ENCODE data around the gene FGF2. TPM values are rescaled to one million over a fixed set of nuclear protein-coding genes. Genes with fewer than 3 reads are reported as not detected.

FGF2 gene
- total RNA-seq, 1 donor, result 86.5 TPM

DNA sequence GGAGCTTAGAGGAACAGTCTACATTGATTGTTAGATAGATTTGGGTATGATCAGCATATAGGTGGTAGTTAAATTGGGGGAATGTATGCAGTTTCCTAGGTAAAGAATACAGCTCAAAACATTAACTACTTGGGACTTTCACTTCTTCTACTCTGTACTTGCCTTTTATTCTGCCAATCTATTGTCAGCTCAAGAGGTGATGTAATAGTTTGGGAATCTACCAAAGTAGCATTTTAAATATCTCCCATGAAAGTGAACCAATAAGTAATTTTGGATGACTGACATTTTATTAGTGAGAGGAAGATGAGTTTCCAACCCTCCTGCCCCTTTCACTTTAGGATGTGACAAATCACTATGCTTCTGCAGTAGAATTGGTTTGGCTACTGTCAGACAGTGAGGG, 52.4 kb downstream of the FGF2 start:
- H3K36me3 ChIP-seq (ENCODE audit: insufficient read depth, low read length), result peaks cover 73% of the 10 kb centered on the region
- H4K20me1 ChIP-seq (ENCODE audit: insufficient read depth, low read length), result peaks cover 3% of the 10 kb centered on the region
- no peaks in the 10 kb centered on the region for H3K9me3 ChIP-seq (ENCODE audit: low read depth, low read length)
- TF ChIP-seq, protein P1, sequence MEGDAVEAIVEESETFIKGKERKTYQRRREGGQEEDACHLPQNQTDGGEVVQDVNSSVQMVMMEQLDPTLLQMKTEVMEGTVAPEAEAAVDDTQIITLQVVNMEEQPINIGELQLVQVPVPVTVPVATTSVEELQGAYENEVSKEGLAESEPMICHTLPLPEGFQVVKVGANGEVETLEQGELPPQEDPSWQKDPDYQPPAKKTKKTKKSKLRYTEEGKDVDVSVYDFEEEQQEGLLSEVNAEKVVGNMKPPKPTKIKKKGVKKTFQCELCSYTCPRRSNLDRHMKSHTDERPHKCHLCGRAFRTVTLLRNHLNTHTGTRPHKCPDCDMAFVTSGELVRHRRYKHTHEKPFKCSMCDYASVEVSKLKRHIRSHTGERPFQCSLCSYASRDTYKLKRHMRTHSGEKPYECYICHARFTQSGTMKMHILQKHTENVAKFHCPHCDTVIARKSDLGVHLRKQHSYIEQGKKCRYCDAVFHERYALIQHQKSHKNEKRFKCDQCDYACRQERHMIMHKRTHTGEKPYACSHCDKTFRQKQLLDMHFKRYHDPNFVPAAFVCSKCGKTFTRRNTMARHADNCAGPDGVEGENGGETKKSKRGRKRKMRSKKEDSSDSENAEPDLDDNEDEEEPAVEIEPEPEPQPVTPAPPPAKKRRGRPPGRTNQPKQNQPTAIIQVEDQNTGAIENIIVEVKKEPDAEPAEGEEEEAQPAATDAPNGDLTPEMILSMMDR (IDR thresholded peaks at IDR 0.05; ENCODE audit: extremely low read depth, low read depth, low read length), result no peak
- DNase-seq (ENCODE audit: insufficient read length, low spot score, missing footprints), result no peak
- peaks cover 41% of the 10 kb centered on the region for H3K4me1 ChIP-seq (ENCODE audit: insufficient read depth, low read length)
- H2AFZ ChIP-seq (ENCODE audit: low read length), result no peak overlapping the region
- H3K4me2 ChIP-seq (ENCODE audit: insufficient read depth, low read length), result no peak overlapping the region
- H3K4me3 ChIP-seq (ENCODE audit: insufficient read depth, low read length), result no peak overlapping the region
- no peak overlapping the region for H3K27ac ChIP-seq (ENCODE audit: low read depth, low read length)
- H3K79me2 ChIP-seq (ENCODE audit: insufficient read depth, low read length), result peaks cover 72% of the 10 kb centered on the region
- no peaks in the 10 kb centered on the region for H3K27me3 ChIP-seq (ENCODE audit: insufficient read depth, low read length)

DNA sequence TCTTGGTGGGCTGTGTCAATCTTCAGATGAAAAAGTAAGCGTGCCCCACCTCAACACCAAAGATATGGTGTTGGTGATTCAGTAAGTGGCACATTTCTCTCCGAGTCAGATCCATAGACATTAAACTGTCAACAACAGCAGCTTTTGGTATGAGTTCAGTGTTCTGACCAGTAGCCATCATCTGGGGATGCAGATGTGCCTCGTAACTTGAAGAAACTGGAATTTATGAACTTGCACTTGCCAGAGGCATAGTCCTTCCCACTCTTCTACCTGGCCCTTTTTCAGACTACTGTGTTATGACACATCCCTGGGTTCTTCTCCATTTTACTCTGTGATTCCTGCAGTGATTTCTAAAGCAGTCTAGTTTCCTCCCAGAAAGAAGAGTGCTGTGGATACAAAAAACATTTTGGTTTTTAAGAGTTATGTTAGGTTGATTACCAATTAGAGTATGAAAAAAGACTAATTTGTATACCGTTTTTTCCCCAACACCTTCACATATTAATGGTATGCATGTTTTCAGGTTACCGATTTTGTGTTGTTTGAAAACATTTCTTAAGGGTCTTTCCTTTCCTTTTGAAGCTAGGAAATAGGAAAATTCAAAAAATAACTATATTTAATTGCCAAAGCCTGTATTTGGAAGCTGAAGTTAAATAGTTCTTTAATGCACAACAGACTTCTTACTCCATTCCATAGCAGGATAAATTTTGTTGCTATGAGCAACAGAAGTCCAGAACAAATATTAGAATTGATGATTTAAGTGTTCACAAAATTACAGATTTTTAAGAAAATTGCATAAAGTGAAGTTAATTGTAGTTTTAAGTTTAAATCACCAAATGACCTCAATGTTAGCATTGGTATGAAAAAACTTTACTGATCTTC, 56.5 kb downstream of the FGF2 start:
- no peaks in the 10 kb centered on the region for H3K27me3 ChIP-seq (ENCODE audit: insufficient read depth, low read length)
- peaks cover 86% of the 10 kb centered on the region for H3K36me3 ChIP-seq (ENCODE audit: insufficient read depth, low read length)
- H3K4me3 ChIP-seq (ENCODE audit: insufficient read depth, low read length), result no peak overlapping the region
- DNase-seq (ENCODE audit: insufficient read length, low spot score, missing footprints), result no peak
- H4K20me1 ChIP-seq (ENCODE audit: insufficient read depth, low read length), result peaks cover 3% of the 10 kb centered on the region
- H3K27ac ChIP-seq (ENCODE audit: low read depth, low read length), result peak overlapping the region; percentile 25
- peaks cover 74% of the 10 kb centered on the region for H3K79me2 ChIP-seq (ENCODE audit: insufficient read depth, low read length)
- H2AFZ ChIP-seq (ENCODE audit: low read length), result no peak overlapping the region
- H3K4me2 ChIP-seq (ENCODE audit: insufficient read depth, low read length), result no peak overlapping the region
- no peaks in the 10 kb centered on the region for H3K9me3 ChIP-seq (ENCODE audit: low read depth, low read length)
- peaks cover 17% of the 10 kb centered on the region for H3K4me1 ChIP-seq (ENCODE audit: insufficient read depth, low read length)
- TF ChIP-seq, protein P1 (IDR thresholded peaks at IDR 0.05; ENCODE audit: extremely low read depth, low read depth, low read length), result no peak

DNA sequence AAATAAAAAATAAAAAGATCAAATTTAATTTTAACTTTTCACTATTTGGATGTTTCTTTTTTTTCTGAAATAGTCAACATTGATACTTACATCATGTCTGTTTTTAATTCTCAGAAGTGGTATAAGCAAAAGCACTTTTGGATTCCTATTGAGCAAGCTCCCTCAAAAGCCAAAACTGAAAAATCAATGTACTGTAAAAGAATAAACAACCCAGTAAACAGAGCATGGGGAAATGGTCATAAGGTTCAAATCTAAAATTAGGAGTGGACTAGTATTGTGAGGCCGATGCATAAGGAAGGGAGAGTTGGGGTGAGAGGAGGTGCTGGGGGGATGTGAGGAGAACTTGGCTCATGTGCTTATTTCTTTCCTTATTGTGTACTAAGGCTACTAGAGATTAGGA, 57.9 kb downstream of the FGF2 start:
- Histone ChIP-seq H3K4me3 (ENCODE audit: insufficient read depth, low read length) (no peak overlapping the region), H2AFZ (ENCODE audit: low read length) (no peak overlapping the region), H3K9me3 (ENCODE audit: low read depth, low read length) (no peaks in the 10 kb centered on the region), H3K27me3 (ENCODE audit: insufficient read depth, low read length) (no peaks in the 10 kb centered on the region), H3K79me2 (ENCODE audit: insufficient read depth, low read length) (peaks cover 79% of the 10 kb centered on the region), H3K4me2 (ENCODE audit: insufficient read depth, low read length) (no peak overlapping the region), H3K4me1 (ENCODE audit: insufficient read depth, low read length) (peaks cover 18% of the 10 kb centered on the region), H3K27ac (ENCODE audit: low read depth, low read length) (peak overlapping the region; percentile 4), H4K20me1 (ENCODE audit: insufficient read depth, low read length) (peaks cover 3% of the 10 kb centered on the region), H3K36me3 (ENCODE audit: insufficient read depth, low read length) (peaks cover 78% of the 10 kb centered on the region)
- TF ChIP-seq, protein P1 (IDR thresholded peaks at IDR 0.05; ENCODE audit: extremely low read depth, low read depth, low read length), result no peak
- DNase-seq (ENCODE audit: insufficient read length, low spot score, missing footprints), result no peak

DNA sequence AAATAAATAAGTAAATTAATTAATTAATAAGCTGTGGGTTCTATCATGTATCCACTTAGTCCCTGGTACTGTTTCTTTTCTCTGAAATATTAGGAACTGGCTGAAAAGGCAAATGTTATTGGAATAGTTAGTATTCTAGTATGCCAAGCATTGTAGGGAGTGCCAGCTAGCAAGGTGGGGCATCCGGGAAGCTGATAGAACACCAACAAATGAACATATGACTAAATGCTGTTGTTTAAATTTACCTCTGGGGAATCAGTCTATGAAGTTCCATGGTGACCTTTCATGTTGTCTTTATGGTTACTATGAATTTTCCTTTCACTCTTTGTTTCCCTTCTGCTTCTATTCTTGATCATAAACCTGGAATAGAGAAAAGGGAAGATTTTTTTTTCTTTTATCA, 63.1 kb downstream of the FGF2 start:
- H3K4me1 ChIP-seq (ENCODE audit: insufficient read depth, low read length), result peaks cover 52% of the 10 kb centered on the region
- peaks cover 69% of the 10 kb centered on the region for H3K36me3 ChIP-seq (ENCODE audit: insufficient read depth, low read length)
- no peak overlapping the region for H3K4me2 ChIP-seq (ENCODE audit: insufficient read depth, low read length)
- no peaks in the 10 kb centered on the region for H3K27me3 ChIP-seq (ENCODE audit: insufficient read depth, low read length)
- H3K27ac ChIP-seq (ENCODE audit: low read depth, low read length), result peak overlapping the region; percentile 12
- TF ChIP-seq, protein P1 (IDR thresholded peaks at IDR 0.05; ENCODE audit: extremely low read depth, low read depth, low read length), result no peak
- H3K79me2 ChIP-seq (ENCODE audit: insufficient read depth, low read length), result peaks cover 77% of the 10 kb centered on the region
- no peaks in the 10 kb centered on the region for H3K9me3 ChIP-seq (ENCODE audit: low read depth, low read length)
- no peak for DNase-seq (ENCODE audit: insufficient read length, low spot score, missing footprints)
- no peak overlapping the region for H3K4me3 ChIP-seq (ENCODE audit: insufficient read depth, low read length)
- no peak overlapping the region for H2AFZ ChIP-seq (ENCODE audit: low read length)
- peaks cover 5% of the 10 kb centered on the region for H4K20me1 ChIP-seq (ENCODE audit: insufficient read depth, low read length)
